Measurements from ENCODE around the gene PDS5B.

The PDS5B gene

GRCh38 chr13:32733690-32734089 is 147.4 kb downstream of the PDS5B start:
- DNase-seq, result no peak

GRCh38 chr13:32734511-32734910 is 148.3 kb downstream of the PDS5B start:
- DNase-seq, result no peak

DNA sequence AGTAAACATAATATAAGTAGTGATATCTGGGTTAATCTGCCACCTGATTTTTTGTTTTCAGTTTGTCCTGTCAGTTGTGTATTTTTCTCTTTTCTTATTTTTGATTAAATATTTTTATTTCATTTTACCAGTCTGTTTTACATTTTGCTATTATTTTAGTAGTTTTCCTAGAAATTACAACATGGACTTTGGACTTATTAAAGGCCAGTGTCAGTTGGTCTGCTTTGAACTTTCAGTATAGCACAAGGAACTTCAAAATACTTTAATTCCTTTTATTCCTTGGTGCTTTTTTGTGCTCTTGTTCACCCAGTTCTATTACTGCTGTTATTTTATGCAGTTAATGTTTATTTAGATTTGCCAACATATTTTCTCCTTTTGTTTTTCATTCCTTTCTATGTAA is 149.6 kb downstream of the PDS5B start:
- no peak for DNase-seq

DNA sequence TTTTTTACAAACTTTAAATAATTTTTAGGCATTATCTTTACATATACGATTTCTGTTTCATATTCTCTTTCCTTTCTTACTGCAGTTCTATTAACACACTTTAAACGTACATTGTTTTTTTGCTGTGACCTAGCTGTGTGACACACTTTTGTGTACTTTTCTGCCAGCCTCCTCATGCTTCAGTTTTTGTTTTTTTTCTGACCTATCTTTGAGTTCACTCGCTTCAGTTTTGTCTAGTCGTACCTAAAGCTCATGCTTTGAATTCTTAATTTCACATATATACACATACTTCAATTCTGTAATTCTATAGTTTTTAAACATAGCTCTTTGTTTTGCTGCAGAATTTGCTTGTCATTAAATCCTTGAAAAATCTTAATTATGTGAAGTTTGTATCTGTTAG is 150.4 kb downstream of the PDS5B start:
- no peak for DNase-seq

DNA sequence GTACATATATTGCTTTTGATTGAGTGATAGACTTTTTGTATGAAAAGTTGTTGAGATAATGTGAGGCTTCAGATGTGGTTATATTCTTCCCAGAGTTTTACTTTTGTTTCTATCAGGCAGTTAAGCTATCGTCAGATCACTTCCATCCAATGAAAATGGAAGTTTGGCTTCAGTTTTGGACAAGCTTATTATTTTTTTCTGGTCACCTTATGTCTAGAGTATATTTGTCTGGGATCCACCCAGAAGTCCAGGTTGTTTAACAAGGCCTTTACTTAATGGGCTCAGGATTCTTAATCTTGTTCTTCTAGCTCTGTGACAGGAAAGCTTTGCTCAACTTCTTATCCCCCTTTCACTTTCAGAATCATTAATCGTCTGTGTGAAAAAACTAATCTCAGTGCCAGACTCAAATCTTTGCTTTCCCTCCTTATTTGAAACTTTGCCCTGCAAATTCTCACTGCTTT is 150.9 kb downstream of the PDS5B start:
- DNase-seq, result no peak

GRCh38 chr13:32737679-32738078 is 151.4 kb downstream of the PDS5B start:
- DNase-seq, result no peak

DNA sequence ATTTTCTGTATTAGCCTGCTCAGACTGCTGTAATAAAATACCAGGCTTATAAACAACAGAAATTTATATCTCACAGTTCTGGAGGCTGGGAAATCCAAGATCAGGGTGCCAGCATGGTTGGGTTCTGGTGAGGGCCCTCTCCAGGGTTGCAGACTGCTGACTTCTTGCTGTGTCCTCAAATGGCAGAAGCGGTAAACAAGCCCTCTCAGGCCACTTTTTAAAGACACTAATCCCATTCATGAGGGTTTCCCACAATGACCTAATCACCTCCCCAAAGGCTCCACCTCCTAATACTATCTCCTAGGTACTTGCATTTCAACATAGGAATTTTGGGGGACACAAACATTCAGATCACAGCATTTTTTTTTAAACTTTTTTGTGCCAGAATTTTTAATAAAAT is 159.3 kb downstream of the PDS5B start:
- no peak for DNase-seq

DNA sequence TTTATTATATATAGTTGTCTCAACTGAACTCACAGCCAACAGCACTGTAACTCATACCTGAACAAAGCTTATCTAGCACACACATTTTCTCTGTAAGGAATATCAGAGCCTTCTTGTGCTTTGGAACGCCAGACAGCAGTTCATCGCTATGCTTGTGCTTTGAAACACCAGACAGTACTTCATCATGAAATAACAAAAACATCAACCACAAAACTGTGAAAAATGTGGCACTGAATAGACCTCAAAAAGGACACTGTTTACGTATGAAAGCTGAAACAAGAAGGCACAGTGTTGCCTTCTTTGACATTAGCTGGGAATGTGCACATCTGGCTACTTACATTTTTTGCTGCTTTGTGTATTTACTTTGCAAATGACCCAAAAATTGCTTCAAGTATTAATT is 160.2 kb downstream of the PDS5B start:
- no peak for DNase-seq

DNA sequence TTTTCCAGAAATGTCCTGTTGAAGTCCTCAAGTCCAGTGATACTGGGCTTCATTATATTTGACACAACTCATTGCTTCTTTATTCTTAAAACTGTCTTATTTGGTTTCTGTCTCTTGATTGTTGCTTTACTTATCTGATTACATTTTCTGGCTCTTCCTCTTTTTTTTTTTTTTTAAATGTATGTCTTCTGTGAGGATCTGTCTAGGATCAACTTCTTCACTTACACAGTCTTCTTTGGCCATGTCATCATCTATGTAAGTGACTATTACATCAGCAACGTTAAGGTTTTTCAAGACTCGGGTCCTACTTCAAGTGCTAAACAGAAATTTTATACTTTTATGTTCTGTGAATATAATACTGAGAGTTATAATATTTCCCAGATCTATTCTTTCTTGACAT is 162.1 kb downstream of the PDS5B start:
- DNase-seq, result no peak

- no peak for DNase-seq
Measured at GRCh38 chr13:32751340-32751739, 165.1 kb downstream of the PDS5B start.

DNA sequence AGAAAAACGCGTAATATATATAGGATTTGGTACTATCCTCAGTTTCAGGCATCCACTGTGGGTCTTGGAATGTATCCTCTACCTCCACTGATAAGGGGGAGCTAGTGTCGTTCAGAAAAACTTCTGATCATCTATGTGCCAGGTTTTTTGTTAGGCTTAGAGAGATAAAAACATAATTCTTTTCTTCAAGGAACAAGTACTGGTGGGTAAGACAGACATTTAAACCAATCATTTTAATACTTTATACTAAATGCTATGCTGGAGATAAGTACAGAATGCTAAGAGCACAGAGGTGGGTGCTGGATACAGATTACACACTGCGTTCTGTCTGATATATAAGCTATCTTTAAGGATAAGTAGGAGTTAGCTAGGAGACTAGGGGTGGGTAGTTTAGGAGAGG is 166.1 kb downstream of the PDS5B start:
- DNase-seq, result no peak

GRCh38 chr13:32752997-32753606 is 166.8 kb downstream of the PDS5B start:
- DNase-seq, result no peak

- DNase-seq, result no peak
Measured at GRCh38 chr13:32754179-32754578, 167.9 kb downstream of the PDS5B start.

DNA sequence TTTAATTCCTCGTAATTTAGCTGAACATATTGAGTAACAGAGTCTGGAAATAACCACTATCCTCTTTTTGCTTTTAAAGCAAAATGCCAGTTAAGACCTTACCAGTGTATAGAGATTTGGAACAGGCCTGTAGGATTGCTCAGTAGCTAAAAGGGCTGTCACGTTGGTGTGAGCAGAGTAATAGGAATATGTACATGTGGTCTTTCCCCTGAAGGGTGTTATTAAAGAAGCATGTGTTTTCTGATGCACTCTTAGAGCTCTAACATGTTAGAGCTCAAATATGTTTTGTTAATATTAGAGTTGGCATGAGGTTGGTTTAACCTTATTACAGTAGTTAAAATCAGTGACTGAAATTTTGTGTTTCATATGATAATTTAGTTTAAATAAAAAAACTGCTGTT is 172.9 kb downstream of the PDS5B start:
- no peak for DNase-seq

- DNase-seq, result no peak
Measured at GRCh38 chr13:32761472-32761871, 175.2 kb downstream of the PDS5B start.

GRCh38 chr13:32779119-32779518 is 192.9 kb downstream of the PDS5B start:
- DNase-seq, result no peak

- DNase-seq, result no peak
Measured at GRCh38 chr13:32781906-32782305, 195.7 kb downstream of the PDS5B start.

GRCh38 chr13:32783067-32783466 is 196.8 kb downstream of the PDS5B start:
- no peak for DNase-seq

- no peak for DNase-seq
Measured at GRCh38 chr13:32790731-32791130, 204.5 kb downstream of the PDS5B start.

GRCh38 chr13:32791545-32792172 is 205.4 kb downstream of the PDS5B start:
- no peak for DNase-seq

DNA sequence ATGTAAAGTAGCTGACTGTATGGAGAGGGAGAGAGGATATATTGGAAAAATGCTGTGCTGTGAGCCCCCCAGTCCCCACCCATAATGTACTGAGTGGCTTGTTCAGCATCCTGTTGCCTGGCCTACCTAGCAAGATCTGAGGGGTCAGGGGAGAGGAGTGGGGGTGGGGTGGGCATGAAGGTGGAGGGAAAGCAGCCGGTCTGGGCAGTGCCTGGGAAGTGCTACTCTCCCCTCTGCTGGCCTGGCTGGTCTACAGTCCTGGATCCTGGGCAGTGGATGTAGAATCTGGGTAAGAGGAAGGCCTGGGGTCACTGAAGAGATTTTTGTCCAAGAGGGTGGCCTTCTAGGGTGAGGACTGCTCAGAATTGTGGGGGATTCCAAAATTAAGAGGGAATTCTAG is 210.5 kb downstream of the PDS5B start:
- no peak for DNase-seq

DNA sequence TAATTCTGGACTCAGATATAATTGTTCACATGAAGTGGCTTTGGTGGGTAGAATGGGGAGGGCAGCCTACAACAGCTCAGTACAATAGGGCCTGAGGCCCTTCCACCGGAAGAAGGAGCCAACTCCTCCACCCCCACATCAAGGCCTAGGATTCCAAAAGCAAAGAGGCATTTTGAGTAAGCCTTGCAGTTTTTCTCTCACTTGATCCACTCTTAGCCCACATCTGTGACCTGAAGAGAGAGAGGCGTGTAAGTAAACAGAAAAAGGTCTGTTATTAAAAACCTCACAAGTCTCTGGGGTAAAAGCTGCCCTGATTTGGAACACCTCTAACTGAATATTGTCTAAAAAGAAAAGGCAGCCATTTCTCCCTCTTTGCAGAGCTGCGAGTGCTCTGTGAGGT is 215.9 kb downstream of the PDS5B start:
- no peak for DNase-seq

DNA sequence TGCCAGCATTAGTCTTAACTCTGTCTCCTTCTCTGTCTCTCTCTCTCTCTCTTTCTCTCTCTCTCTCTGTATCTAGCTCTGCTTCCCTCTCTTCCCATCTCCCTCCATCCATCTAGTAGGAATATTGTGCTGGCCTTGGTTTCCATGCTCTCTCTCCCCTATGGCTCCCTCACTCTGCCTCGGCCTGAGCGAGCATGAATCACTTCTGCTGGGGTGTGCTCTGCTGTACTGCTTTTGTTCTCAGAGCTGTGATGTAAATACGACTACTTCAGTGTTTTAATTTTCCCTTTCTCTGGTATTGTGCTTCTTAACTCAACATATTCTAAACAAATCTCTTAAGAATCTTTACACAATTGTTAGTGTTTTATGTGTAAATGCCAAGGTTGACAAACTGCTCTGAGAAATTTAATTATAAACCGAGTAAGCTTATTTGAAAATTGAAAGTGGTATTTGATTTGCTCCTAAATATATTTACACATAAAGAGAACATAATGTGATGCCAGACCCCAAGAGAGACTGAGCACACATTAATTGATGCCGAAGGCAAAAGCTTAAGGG is 218.5 kb downstream of the PDS5B start:
- no peak for DNase-seq

DNA sequence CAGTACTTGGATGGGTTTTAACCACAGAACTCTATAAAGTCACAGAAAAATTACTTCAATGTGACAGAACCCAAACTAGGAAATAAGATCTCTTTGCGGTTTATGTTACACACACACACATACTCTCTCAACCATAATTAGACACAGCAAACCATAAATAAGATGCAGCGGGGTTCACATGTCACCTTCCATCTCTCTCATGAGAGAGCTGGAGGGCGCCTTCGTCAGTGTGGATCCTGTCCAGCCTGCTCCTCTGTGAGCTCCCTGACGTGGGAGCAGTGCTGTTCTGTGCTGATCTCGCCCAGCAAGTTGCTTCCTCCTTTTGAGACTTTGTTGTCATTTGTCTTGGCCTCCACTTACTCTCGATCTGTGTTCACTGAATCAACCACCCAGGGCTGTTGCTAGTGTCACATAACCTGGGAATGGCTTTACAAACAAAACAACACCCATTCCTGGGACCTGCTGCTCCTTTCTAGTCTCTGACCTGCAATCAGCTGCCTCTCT is 225.1 kb downstream of the PDS5B start:
- DNase-seq, result no peak
